ENCODE data around the gene FOXN3. TPM values are rescaled to one million over a fixed set of nuclear protein-coding genes. Genes with fewer than 3 reads are reported as not detected.
A peak's percentile ranks its signal among the peaks of the same experiment; 100 is the strongest.

Gene FOXN3
- total RNA-seq, 2 donors from 2014 or later, result 61.2 to 84.1 TPM

- no peak for DNase-seq
- Histone ChIP-seq H3K27ac (ENCODE audit: low read depth, low read length) (no peak overlapping the region), H3K36me3 (ENCODE audit: control insufficient read depth, insufficient read depth, low read length) (no peaks in the 10 kb centered on the region), H3K9me3 (ENCODE audit: control insufficient read depth, low read length) (no peaks in the 10 kb centered on the region), H3K27me3 (ENCODE audit: control insufficient read depth, insufficient read depth, low read length, poor library complexity, severe bottlenecking) (no peaks in the 10 kb centered on the region), H3K4me3 (ENCODE audit: low read length) (no peak overlapping the region), H3K4me1 (ENCODE audit: control insufficient read depth, insufficient read depth, low read length) (no peaks in the 10 kb centered on the region), H3K9ac (ENCODE audit: extremely low read depth, low read length, poor library complexity, severe bottlenecking) (no peak overlapping the region)
- 87 to 95% methylated on average over 5 to 6 of the region's 6 CpGs for WGBS, 2 experiments (ENCODE audit: insufficient coverage in 1 of 2, insufficient read length in 1 of 2)
- TF ChIP-seq, protein P1, sequence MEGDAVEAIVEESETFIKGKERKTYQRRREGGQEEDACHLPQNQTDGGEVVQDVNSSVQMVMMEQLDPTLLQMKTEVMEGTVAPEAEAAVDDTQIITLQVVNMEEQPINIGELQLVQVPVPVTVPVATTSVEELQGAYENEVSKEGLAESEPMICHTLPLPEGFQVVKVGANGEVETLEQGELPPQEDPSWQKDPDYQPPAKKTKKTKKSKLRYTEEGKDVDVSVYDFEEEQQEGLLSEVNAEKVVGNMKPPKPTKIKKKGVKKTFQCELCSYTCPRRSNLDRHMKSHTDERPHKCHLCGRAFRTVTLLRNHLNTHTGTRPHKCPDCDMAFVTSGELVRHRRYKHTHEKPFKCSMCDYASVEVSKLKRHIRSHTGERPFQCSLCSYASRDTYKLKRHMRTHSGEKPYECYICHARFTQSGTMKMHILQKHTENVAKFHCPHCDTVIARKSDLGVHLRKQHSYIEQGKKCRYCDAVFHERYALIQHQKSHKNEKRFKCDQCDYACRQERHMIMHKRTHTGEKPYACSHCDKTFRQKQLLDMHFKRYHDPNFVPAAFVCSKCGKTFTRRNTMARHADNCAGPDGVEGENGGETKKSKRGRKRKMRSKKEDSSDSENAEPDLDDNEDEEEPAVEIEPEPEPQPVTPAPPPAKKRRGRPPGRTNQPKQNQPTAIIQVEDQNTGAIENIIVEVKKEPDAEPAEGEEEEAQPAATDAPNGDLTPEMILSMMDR (conservative IDR thresholded peaks at IDR 0.05), result no peak
- Mint-ChIP-seq H3K4me1 (peaks cover 11% of the 10 kb centered on the region), H3K9me3 (no peaks in the 10 kb centered on the region), H3K4me3 (no peak overlapping the region), H3K27me3 (ENCODE audit: insufficient read depth) (no peaks in the 10 kb centered on the region), H3K27ac (no peak overlapping the region), H3K36me3 (ENCODE audit: low read depth) (peaks cover 3% of the 10 kb centered on the region)
Measured at GRCh38 chr14:89243741-89244140, 173.3 kb downstream of the FOXN3 start.

DNA sequence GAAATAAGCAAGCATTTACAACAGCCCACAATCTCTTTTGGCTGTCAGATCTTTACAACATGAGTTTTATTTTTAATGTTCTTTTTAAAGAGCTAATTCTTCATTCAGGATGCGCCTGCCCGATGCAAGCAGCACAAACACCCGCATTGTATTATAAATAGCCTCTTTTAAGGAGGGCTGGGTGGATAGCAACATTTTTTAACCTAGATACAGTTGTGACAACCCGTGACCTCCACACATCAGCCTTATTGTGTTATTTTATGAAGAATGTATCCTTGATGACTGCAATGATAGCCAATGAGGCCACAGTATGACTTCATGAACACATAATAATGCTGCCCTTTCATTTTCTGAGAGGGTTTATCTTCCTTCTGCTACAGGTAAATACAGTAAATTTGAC, 173.7 kb downstream of the FOXN3 start:
- no peaks in the 10 kb centered on the region for H3K36me3 ChIP-seq (ENCODE audit: control insufficient read depth, insufficient read depth, low read length)
- Mint-ChIP-seq H3K36me3 (ENCODE audit: low read depth) (peaks cover 3% of the 10 kb centered on the region), H3K4me3 (no peak overlapping the region), H3K27me3 (ENCODE audit: insufficient read depth) (no peaks in the 10 kb centered on the region), H3K9me3 (no peaks in the 10 kb centered on the region), H3K27ac (no peak overlapping the region), H3K4me1 (peaks cover 11% of the 10 kb centered on the region)
- no peak overlapping the region for H3K9ac ChIP-seq (ENCODE audit: extremely low read depth, low read length, poor library complexity, severe bottlenecking)
- H3K27ac ChIP-seq (ENCODE audit: low read depth, low read length), result no peak overlapping the region
- H3K4me1 ChIP-seq (ENCODE audit: control insufficient read depth, insufficient read depth, low read length), result no peaks in the 10 kb centered on the region
- H3K9me3 ChIP-seq (ENCODE audit: control insufficient read depth, low read length), result no peaks in the 10 kb centered on the region
- TF ChIP-seq, protein P1 (conservative IDR thresholded peaks at IDR 0.05), result no peak
- no peak for DNase-seq
- 87 to 95% methylated on average over 3 to 4 of the region's 4 CpGs for WGBS, 2 experiments (ENCODE audit: insufficient coverage in 1 of 2, insufficient read length in 1 of 2)
- no peaks in the 10 kb centered on the region for H3K27me3 ChIP-seq (ENCODE audit: control insufficient read depth, insufficient read depth, low read length, poor library complexity, severe bottlenecking)
- no peak overlapping the region for H3K4me3 ChIP-seq (ENCODE audit: low read length)

- Histone ChIP-seq H3K27me3 (ENCODE audit: control insufficient read depth, insufficient read depth, low read length, poor library complexity, severe bottlenecking) (no peaks in the 10 kb centered on the region), H3K9ac (ENCODE audit: extremely low read depth, low read length, poor library complexity, severe bottlenecking) (no peak overlapping the region), H3K27ac (ENCODE audit: low read depth, low read length) (no peak overlapping the region), H3K36me3 (ENCODE audit: control insufficient read depth, insufficient read depth, low read length) (no peaks in the 10 kb centered on the region), H3K4me3 (ENCODE audit: low read length) (no peak overlapping the region), H3K9me3 (ENCODE audit: control insufficient read depth, low read length) (no peaks in the 10 kb centered on the region), H3K4me1 (ENCODE audit: control insufficient read depth, insufficient read depth, low read length) (no peaks in the 10 kb centered on the region)
- Mint-ChIP-seq H3K27me3 (ENCODE audit: insufficient read depth) (no peaks in the 10 kb centered on the region), H3K9me3 (no peaks in the 10 kb centered on the region), H3K4me3 (no peak overlapping the region), H3K4me1 (peaks cover 11% of the 10 kb centered on the region), H3K27ac (no peak overlapping the region), H3K36me3 (ENCODE audit: low read depth) (peaks cover 4% of the 10 kb centered on the region)
- peak; percentile 58 for DNase-seq
- TF ChIP-seq, protein P1 (conservative IDR thresholded peaks at IDR 0.05), result no peak
- WGBS, 2 experiments (ENCODE audit: insufficient coverage in 1 of 2, insufficient read length in 1 of 2), result 75 to 88% methylated on average over 1 to 9 of the region's 9 CpGs
Measured at GRCh38 chr14:89242652-89243279, 174.3 kb downstream of the FOXN3 start.
